CD4-positive, alpha-beta memory T cell (primary cell): ENCODE results near the gene SBDS. TPM values are rescaled to one million over a fixed set of nuclear protein-coding genes. Genes with fewer than 3 reads are reported as not detected.
"Not testable (repeated sequence)": the region's sequence is repeated elsewhere in the genome, so short reads cannot be mapped to it uniquely, and the experiment has no call there.

ENCODE experiments used
- CTCF ChIA-PET: fragments of 350-600 bp; sonication (Branson Sonifier 250); formaldehyde crosslinking; loops from one replicate; lab custom pipeline; 2021; ENCODE audit warnings: inconsistent platforms; ENCODE audit not compliant: partially characterized antibody; lab: Charles Lee
- POLR2A ChIA-PET: fragments of 350-600 bp; sonication (Branson Sonifier 250); formaldehyde crosslinking; loops from one replicate; lab custom pipeline; 2021; ENCODE audit not compliant: partially characterized antibody; lab: Charles Lee
- DNase-seq, 5 donors: peaks; one replicate each; pipeline versions ENCODE4 v3.0.0 to v3.0.0-alpha.2; 2020 to 2022; ENCODE audit warnings: mixed read lengths in 1 of 5
- H3K27ac ChIP-seq: one replicate; pipeline ENCODE4 v1.7.0; 2013; ENCODE audit warnings: low read depth, low read length
- H3K27me3 ChIP-seq: 2 replicates; pipeline ENCODE4 v1.7.0; 2013; ENCODE audit warnings: mild to moderate bottlenecking, low read length, moderate library complexity; ENCODE audit not compliant: insufficient read depth
- H3K36me3 ChIP-seq: 2 replicates; pipeline ENCODE4 v1.7.0; 2013; ENCODE audit warnings: mild to moderate bottlenecking, low read length, moderate library complexity; ENCODE audit not compliant: insufficient read depth
- H3K4me1 ChIP-seq: 2 replicates; pipeline ENCODE4 v1.7.0; 2013; ENCODE audit warnings: mild to moderate bottlenecking, low read length, moderate library complexity; ENCODE audit not compliant: insufficient read depth
- H3K4me3 ChIP-seq, 2 donors: one replicate each; pipeline ENCODE4 v1.7.0; 2013; ENCODE audit warnings: low read length in 2 of 2, mild to moderate bottlenecking in 1 of 2
- H3K9me3 ChIP-seq, 2 donors: one replicate each; pipeline ENCODE4 v1.7.0; 2013; ENCODE audit warnings: low read length in 2 of 2, control low read depth in 1 of 2; ENCODE audit not compliant: control insufficient read depth in 1 of 2
- H3K27ac Mint-ChIP-seq, 7 donors: one replicate each; pipeline ENCODE4 v1.8.0; 2020 to 2021; ENCODE audit warnings: mixed read lengths in 7 of 7, mild to moderate bottlenecking in 6 of 7, inconsistent platforms in 3 of 7, moderate library complexity in 3 of 7
- H3K27me3 Mint-ChIP-seq, 2 donors: one replicate each; pipeline ENCODE4 v1.8.0; 2020 to 2021; ENCODE audit warnings: mixed read lengths in 2 of 2
- H3K36me3 Mint-ChIP-seq, 2 donors: one replicate each; pipeline ENCODE4 v1.8.0; 2020 to 2021; ENCODE audit warnings: mixed read lengths in 2 of 2, inconsistent platforms in 1 of 2, mild to moderate bottlenecking in 1 of 2
- H3K4me1 Mint-ChIP-seq, 4 donors: one replicate each; pipeline ENCODE4 v1.8.0; 2020 to 2021; ENCODE audit warnings: mixed read lengths in 4 of 4, mild to moderate bottlenecking in 1 of 4
- H3K4me3 Mint-ChIP-seq, 8 donors: one replicate each; pipeline ENCODE4 v1.8.0; 2020 to 2021; ENCODE audit warnings: mixed read lengths in 8 of 8, mild to moderate bottlenecking in 7 of 8, moderate library complexity in 6 of 8, inconsistent platforms in 3 of 8
- H3K9me3 Mint-ChIP-seq, 8 donors: one replicate each; pipeline ENCODE4 v1.8.0; 2020 to 2021; ENCODE audit warnings: mixed read lengths in 8 of 8, mild to moderate bottlenecking in 5 of 8, inconsistent platforms in 3 of 8, moderate library complexity in 1 of 8
- intact Hi-C: fragments of 100-400 bp; cut with micrococcal nuclease; formaldehyde crosslinking; loops from one replicate; pipeline ENCODE4 v1.15.1; 2023
- polyA plus RNA-seq, 2 donors: library from polyadenylated mRNA; unstranded; fragments of 300-500 nt; fragmentation: Illumina TruSeq; gene quantifications; one replicate each; pipeline ENCODE4 v1.2.3, GENCODE V29; 2021
- total RNA-seq, 2 experiments: library from RNA; stranded (reverse); gene quantifications; one replicate each; pipeline ENCODE4 v1.2.3, GENCODE V29; 2021

Gene SBDS
- total and polyA plus RNA-seq, 4 experiments from 2014 or later: 69.7 to 127 (median 78.1) TPM

DNA sequence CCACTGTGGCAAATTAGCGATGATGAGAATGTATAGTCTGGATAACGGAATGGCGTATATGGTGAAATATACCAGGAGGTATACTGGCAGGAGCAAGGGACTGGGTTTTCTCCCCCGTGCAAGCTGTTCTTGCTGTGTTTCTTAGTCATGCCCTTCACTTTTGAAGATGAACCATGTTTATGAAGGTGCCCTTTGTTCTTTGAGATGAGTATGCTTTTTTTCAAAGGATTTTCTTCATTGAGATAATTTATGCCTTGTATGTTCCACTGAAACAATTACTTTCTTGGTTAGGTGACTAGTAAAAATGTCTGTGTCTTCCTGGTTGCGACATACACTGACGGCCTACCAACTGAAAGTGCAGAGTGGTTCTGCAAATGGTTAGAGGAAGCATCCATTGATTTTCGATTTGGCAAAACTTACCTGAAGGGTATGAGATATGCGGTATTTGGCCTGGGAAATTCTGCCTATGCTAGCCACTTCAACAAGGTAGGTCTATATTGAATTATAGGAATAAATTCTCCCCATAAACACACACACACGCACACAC, 18.8 kb upstream of the SBDS start:
- Mint-ChIP-seq H3K36me3 (peaks cover 41 to 53% of the 10 kb centered on the region in 2 donors), H3K27ac (peak overlapping the region in 1 of 7 donors; percentile 22)
- H3K4me1 ChIP-seq, intact Hi-C loops, H3K9me3 ChIP-seq, H3K36me3 ChIP-seq, CTCF ChIA-PET, H3K4me3 ChIP-seq, DNase-seq, H3K27me3 Mint-ChIP-seq, POLR2A ChIA-PET, H3K4me3 Mint-ChIP-seq, H3K4me1 Mint-ChIP-seq, H3K27ac ChIP-seq, H3K27me3 ChIP-seq, H3K9me3 Mint-ChIP-seq: not testable (repeated sequence)

DNA sequence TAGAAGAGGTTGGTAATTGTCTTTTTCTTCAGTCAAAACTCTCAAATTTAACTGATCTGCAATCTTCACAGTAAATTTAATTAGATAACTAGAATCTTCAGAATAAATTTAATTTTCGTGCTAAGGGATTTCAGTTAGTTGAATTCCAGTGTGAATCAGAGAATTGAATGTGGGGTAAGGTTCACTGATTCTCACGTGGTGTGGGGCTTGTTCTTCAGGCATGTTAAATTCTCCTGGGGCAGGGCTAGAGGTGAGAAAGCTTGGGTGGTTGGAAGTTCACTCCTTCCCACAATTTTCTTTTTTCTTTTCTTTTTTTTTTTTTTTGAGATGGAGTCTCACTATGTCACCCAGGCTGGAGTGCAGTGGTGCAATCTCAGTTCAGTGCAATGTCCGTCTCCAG, 14.3 kb upstream of the SBDS start:
- intact Hi-C loops, H3K4me3 Mint-ChIP-seq, H3K4me1 ChIP-seq, H3K27ac ChIP-seq, H3K27ac Mint-ChIP-seq, CTCF ChIA-PET, H3K27me3 ChIP-seq, POLR2A ChIA-PET, H3K9me3 Mint-ChIP-seq, DNase-seq, H3K4me3 ChIP-seq, H3K4me1 Mint-ChIP-seq, H3K27me3 Mint-ChIP-seq, H3K9me3 ChIP-seq: not testable (repeated sequence)
- peaks cover 11% of the 10 kb centered on the region for H3K36me3 ChIP-seq
- peaks cover 40 to 61% of the 10 kb centered on the region in 2 donors for H3K36me3 Mint-ChIP-seq

DNA sequence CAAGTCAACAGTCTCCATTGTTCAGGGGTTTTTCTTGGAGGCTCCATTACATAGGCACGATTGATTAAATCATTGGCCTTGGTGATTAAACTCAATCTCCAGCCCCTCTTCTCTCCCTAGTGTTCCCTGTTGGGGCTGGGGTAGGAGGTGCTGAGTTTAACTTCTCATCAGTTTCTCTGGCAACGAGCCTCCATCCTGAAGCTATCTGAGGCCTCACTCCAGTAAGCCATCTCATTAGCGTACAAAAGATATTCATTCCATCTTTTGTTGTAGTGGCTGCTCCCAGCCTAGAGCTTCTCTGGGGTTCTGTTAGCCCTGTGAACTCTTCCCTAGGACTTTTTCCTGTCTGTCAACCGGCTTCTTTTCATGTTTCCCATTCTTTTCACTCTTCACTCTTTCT, 12.9 kb upstream of the SBDS start:
- Histone ChIP-seq H3K4me1 (no peaks in the 10 kb centered on the region), H3K36me3 (peaks cover 14% of the 10 kb centered on the region), H3K9me3 (no peaks in the 10 kb centered on the region), H3K27me3 (no peaks in the 10 kb centered on the region), H3K27ac (no peak overlapping the region), H3K4me3 (no peak overlapping the region)
- Mint-ChIP-seq H3K4me3 (no peak overlapping the region), H3K4me1 (peaks cover 0 to 7% (median 4%) of the 10 kb centered on the region in 4 donors), H3K36me3 (peaks cover 35 to 53% of the 10 kb centered on the region in 2 donors), H3K27ac (no peak overlapping the region), H3K27me3 (no peaks in the 10 kb centered on the region), H3K9me3 (no peaks in the 10 kb centered on the region)
- ChIA-PET POLR2A (no interaction called here), CTCF (no interaction called here)
- DNase-seq: no peak
- intact Hi-C loops: no loop called here

DNA sequence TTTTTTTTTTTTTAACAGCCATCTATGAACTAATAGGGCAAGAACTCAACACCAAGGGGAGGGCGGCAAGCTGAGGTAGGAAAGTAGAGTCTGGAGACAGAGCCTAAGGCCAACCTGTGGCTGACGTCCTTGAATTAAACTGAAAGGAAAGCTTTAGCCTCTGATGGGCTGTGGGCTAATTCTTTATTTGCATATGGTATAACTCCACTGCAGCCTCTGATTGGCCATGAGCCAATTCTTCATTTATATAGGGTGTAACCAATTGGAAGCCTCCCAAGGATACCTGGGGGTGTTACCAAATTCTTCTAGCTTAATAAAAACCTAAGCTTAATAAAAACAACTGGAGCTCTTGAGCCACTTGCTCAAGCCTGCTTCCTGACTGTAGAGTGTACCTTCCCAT, 11.6 kb upstream of the SBDS start:
- Histone ChIP-seq H3K27me3 (no peaks in the 10 kb centered on the region), H3K27ac (no peak overlapping the region), H3K9me3 (no peaks in the 10 kb centered on the region), H3K4me3 (no peak overlapping the region), H3K4me1 (no peaks in the 10 kb centered on the region), H3K36me3 (peaks cover 14% of the 10 kb centered on the region)
- Mint-ChIP-seq H3K27ac (no peak overlapping the region), H3K27me3 (no peaks in the 10 kb centered on the region), H3K4me1 (peaks cover 0 to 7% (median 4%) of the 10 kb centered on the region in 4 donors), H3K9me3 (no peaks in the 10 kb centered on the region), H3K36me3 (peaks cover 32 to 52% of the 10 kb centered on the region in 2 donors), H3K4me3 (no peak overlapping the region)
- intact Hi-C loops: no loop called here
- ChIA-PET CTCF (no interaction called here), POLR2A (no interaction called here)
- no peak for DNase-seq

DNA sequence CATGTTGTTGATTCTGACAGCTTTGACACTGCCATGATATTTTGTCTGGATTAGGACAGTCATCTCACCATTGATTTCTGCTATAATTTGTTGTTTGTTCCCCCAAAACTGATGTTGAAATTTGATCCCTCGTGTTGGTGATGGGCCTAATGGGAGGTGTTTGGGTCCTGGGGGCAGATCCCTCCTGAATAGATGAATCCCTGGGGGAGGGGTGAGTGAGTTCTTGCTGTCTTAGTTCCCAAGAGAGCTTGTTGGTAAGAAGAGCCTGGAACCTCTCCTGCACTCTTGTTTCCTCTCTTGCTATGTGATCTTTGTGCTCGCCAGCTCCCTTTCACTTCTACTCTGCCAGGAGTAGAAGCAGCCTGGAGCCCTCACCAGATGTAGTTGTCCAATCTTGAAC, 8.8 kb upstream of the SBDS start:
- H3K4me3 Mint-ChIP-seq, H3K9me3 ChIP-seq, H3K4me3 ChIP-seq, H3K27ac Mint-ChIP-seq, H3K9me3 Mint-ChIP-seq, H3K27ac ChIP-seq, H3K27me3 ChIP-seq, H3K27me3 Mint-ChIP-seq, DNase-seq, H3K4me1 ChIP-seq, CTCF ChIA-PET: not testable (repeated sequence)
- intact Hi-C loops: loop anchor here (5.0 kb wide), 1 partner anchor 972 kb away; no protein-coding TSS in a partner anchor
- POLR2A ChIA-PET: interaction anchor here (0.6 kb wide), 1 partner anchor 1752 kb away, joined by 3 read pairs; no protein-coding TSS in a partner anchor
- H3K4me1 Mint-ChIP-seq: peaks cover 2 to 13% (median 7%) of the 10 kb centered on the region in 4 donors
- peaks cover 12% of the 10 kb centered on the region for H3K36me3 ChIP-seq
- peaks cover 28 to 51% of the 10 kb centered on the region in 2 donors for H3K36me3 Mint-ChIP-seq

DNA sequence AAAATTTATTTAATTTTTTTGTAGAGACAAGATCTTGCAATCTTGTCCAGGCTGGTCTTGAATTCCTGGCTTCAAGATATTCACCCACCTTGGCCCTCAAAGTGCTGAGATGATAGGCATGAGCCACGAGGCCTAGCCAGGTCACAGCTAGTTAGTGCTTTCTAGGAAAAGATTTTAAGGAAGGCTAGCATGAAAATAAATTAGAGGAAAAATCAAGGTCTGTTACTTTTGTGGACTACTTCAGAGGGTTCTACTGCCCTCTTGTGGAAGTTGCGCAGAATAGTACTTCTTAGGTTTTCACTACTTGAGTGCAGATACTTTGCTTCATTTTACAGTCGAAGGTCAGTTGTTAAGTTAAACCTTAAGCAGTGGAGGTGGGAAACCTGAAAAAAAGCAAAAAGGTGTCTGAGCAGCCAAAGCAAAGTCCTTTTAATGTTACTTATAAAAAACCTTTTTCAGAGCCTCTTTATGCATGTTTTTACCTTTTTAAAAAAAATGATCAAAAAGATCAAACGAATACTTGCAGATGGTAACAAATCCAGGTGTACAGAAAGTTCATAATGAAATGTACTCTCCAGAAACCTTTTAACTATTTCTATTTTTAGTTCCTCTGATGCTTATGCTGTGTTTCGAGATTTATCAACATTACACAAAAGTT, 5.3 kb upstream of the SBDS start:
- DNase-seq: peak; percentile 38 to 47 (median 44)
- not testable (repeated sequence) for H3K27me3 ChIP-seq, H3K36me3 ChIP-seq, H3K27ac ChIP-seq, H3K9me3 Mint-ChIP-seq, H3K4me3 ChIP-seq, H3K27me3 Mint-ChIP-seq, H3K9me3 ChIP-seq, H3K4me1 ChIP-seq
- H3K27ac Mint-ChIP-seq: peak overlapping the region in 5 of 7 donors; percentile 65 to 91 (median 82)
- peaks cover 14 to 32% of the 10 kb centered on the region in 2 donors for H3K36me3 Mint-ChIP-seq
- ChIA-PET CTCF (interaction anchor here (1.3 kb wide), 1 partner anchor 587 kb away, joined by 4 read pairs; no protein-coding TSS in a partner anchor), POLR2A (interaction anchor here (0.6 kb wide), 1 partner anchor 1252 kb away, joined by 5 read pairs; no protein-coding TSS in a partner anchor)
- peak overlapping the region in 1 of 8 donors; percentile 81 for H3K4me3 Mint-ChIP-seq
- intact Hi-C loops: loop anchor here (5.0 kb wide), 1 partner anchor 968 kb away; no protein-coding TSS in a partner anchor
- H3K4me1 Mint-ChIP-seq: peaks cover 6 to 26% (median 14%) of the 10 kb centered on the region in 4 donors

DNA sequence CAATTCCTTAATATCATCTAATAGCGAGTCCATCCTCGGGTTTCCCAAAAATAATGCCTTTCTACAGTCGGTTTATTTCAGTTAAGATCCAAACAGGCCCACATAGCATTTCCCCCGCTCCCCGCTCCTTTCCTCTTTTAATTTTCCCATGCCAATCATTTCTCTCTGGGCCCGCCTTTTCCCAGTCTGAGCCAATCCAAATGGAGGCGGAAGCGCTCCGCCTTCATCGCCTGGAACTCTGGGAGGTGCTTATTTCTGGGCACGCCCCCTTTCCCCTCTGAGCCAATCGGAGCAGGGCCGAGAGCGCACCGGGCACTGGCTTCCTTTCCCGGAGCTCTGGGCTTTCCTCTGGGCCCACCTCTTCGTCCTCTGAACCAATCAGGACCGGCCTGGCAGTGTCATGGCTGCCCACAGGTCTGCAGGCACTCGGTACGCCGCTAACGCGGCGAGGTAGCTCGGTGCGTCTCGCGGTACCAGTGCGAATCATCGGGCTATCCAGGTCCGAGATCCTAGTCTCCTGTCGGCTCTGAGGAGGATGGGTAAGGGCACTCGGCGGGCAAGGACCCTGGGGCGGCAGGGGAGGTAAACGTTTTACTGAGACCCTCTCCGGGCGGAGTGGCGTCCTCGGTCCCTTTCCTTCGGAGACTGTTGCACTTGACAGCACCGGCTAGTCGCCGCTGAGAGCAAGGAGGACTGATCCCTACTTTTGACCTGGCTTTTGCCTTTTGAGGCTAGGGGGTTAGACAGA, 1.2 kb upstream of the SBDS start, which contains the start of gene TYW1:
TSS of gene TYW1 (plus strand) at position 390 of the 748 bp plus-strand sequence. CDS start at position 536, 146 bp downstream.
- not testable (repeated sequence) for H3K27me3 Mint-ChIP-seq, H3K9me3 Mint-ChIP-seq, H3K27me3 ChIP-seq, H3K9me3 ChIP-seq
- Histone ChIP-seq H3K27ac (peak within 1 kb of the TSS; percentile 70), H3K4me3 (peak within 1 kb of the TSS; percentile 73 to 79), H3K36me3 (peaks cover 19% of the 10 kb centered on the region), H3K4me1 (peaks cover 24% of the 10 kb centered on the region)
- Mint-ChIP-seq H3K27ac (peak within 1 kb of the TSS; percentile 96 to 100 (median 100)), H3K4me3 (peak within 1 kb of the TSS; percentile 96 to 100 (median 100)), H3K4me1 (peaks cover 17 to 53% (median 32%) of the 10 kb centered on the region in 4 donors), H3K36me3 (peaks cover 15 to 46% of the 10 kb centered on the region in 2 donors)
- CTCF ChIA-PET: interaction anchor here (1.5 kb wide), 1 partner anchor 152 kb away, joined by 7 read pairs; no protein-coding TSS in a partner anchor
- intact Hi-C loops: loop anchor here (1.0 to 5.0 kb wide), 6 partner anchors 75 to 789 kb away; partner anchors contain the start of genes KCTD7, RABGEF1, TMEM248 and TPST1
- POLR2A ChIA-PET: interaction anchor here (0.8 to 3.4 kb wide), 8 partner anchors 76 to 1990 kb away, joined by 3 to 29 read pairs (median 4); partner anchors contain the start of genes ERV3-1, RABGEF1 and TMEM248
- DNase-seq: peak; percentile 98 to 99 (median 99)
